Measurements from ENCODE around the gene ACTL6B. TPM values are rescaled to one million over a fixed set of nuclear protein-coding genes. Genes with fewer than 3 reads are reported as not detected.

ACTL6B gene
- total and polyA plus RNA-seq, 2 of the 8 experiments (the other 6 are each of a cell fraction or from before 2014, with no cell fraction given): 2.1 to 4.5 TPM

Other genes with a start within 250 kb of the ACTL6B start
- gene ZCWPW1, start 227.7 kb downstream of the ACTL6B start, total RNA-seq (2021; fragmentation: NEBNext Ultra II Directional; extraction: Animal tissue kit (Norgen Biotek cat#: 25700)): 1.4 and 2.7 TPM in 2 replicates
- gene ZCWPW1, start 227.7 kb downstream of the ACTL6B start, polyA plus RNA-seq (2011; rRNA removed): 0.51 and 0.75 TPM in 2 replicates
- gene MEPCE, start 226.6 kb downstream of the ACTL6B start, total RNA-seq (2021; fragmentation: NEBNext Ultra II Directional; extraction: Animal tissue kit (Norgen Biotek cat#: 25700)): 48.8 and 51.2 TPM in 2 replicates
- 22.8 and 25.8 TPM in 2 replicates for gene MEPCE, start 226.6 kb downstream of the ACTL6B start, polyA plus RNA-seq (2011; rRNA removed)
- 53.8 and 58.2 TPM in 2 replicates for gene PPP1R35, start 220.0 kb downstream of the ACTL6B start, total RNA-seq (2021; fragmentation: NEBNext Ultra II Directional; extraction: Animal tissue kit (Norgen Biotek cat#: 25700))
- 52.3 and 78.4 TPM in 2 replicates for gene PPP1R35, start 220.0 kb downstream of the ACTL6B start, polyA plus RNA-seq (2011; rRNA removed)
- gene SPACDR, start 192.2 kb downstream of the ACTL6B start, total RNA-seq (2021; fragmentation: NEBNext Ultra II Directional; extraction: Animal tissue kit (Norgen Biotek cat#: 25700)): 0.33 TPM in 1 of 2 replicates, not detected in the other
- gene SPACDR, start 192.2 kb downstream of the ACTL6B start, polyA plus RNA-seq (2011; rRNA removed): 0.26 and 0.31 TPM in 2 replicates
- gene TSC22D4, start 177.2 kb downstream of the ACTL6B start, total RNA-seq (2021; fragmentation: NEBNext Ultra II Directional; extraction: Animal tissue kit (Norgen Biotek cat#: 25700)): 20.3 and 24.1 TPM in 2 replicates
- gene TSC22D4, start 177.2 kb downstream of the ACTL6B start, polyA plus RNA-seq (2011; rRNA removed): 13.2 and 22.4 TPM in 2 replicates
- gene NYAP1, start 172.5 kb downstream of the ACTL6B start, total RNA-seq (2021; fragmentation: NEBNext Ultra II Directional; extraction: Animal tissue kit (Norgen Biotek cat#: 25700)): 4.5 and 4.6 TPM in 2 replicates
- gene NYAP1, start 172.5 kb downstream of the ACTL6B start, polyA plus RNA-seq (2011; rRNA removed): 1.9 and 5.0 TPM in 2 replicates
- 7.6 TPM in 2 replicates for gene AGFG2, start 117.2 kb downstream of the ACTL6B start, total RNA-seq (2021; fragmentation: NEBNext Ultra II Directional; extraction: Animal tissue kit (Norgen Biotek cat#: 25700))
- gene AGFG2, start 117.2 kb downstream of the ACTL6B start, polyA plus RNA-seq (2011; rRNA removed): 11.2 and 15.9 TPM in 2 replicates
- 5.4 and 5.8 TPM in 2 replicates for gene SAP25, start 82.5 kb downstream of the ACTL6B start, total RNA-seq (2021; fragmentation: NEBNext Ultra II Directional; extraction: Animal tissue kit (Norgen Biotek cat#: 25700))
- gene SAP25, start 82.5 kb downstream of the ACTL6B start, polyA plus RNA-seq (2011; rRNA removed): 3.6 and 8.2 TPM in 2 replicates
- gene LRCH4, start 70.3 kb downstream of the ACTL6B start, total RNA-seq (2021; fragmentation: NEBNext Ultra II Directional; extraction: Animal tissue kit (Norgen Biotek cat#: 25700)): 34.5 and 36.6 TPM in 2 replicates
- 15.5 and 36.5 TPM in 2 replicates for gene LRCH4, start 70.3 kb downstream of the ACTL6B start, polyA plus RNA-seq (2011; rRNA removed)
- 0.35 and 0.59 TPM in 2 replicates for gene FBXO24, start 70.1 kb downstream of the ACTL6B start, total RNA-seq (2021; fragmentation: NEBNext Ultra II Directional; extraction: Animal tissue kit (Norgen Biotek cat#: 25700))
- 0.57 and 0.83 TPM in 2 replicates for gene FBXO24, start 70.1 kb downstream of the ACTL6B start, polyA plus RNA-seq (2011; rRNA removed)
- 69.2 and 70.6 TPM in 2 replicates for gene PCOLCE, start 54.1 kb downstream of the ACTL6B start, total RNA-seq (2021; fragmentation: NEBNext Ultra II Directional; extraction: Animal tissue kit (Norgen Biotek cat#: 25700))
- 21.5 and 46.6 TPM in 2 replicates for gene PCOLCE, start 54.1 kb downstream of the ACTL6B start, polyA plus RNA-seq (2011; rRNA removed)
- 19.3 and 20.7 TPM in 2 replicates for gene MOSPD3, start 43.9 kb downstream of the ACTL6B start, total RNA-seq (2021; fragmentation: NEBNext Ultra II Directional; extraction: Animal tissue kit (Norgen Biotek cat#: 25700))
- gene MOSPD3, start 43.9 kb downstream of the ACTL6B start, polyA plus RNA-seq (2011; rRNA removed): 21.4 and 45.7 TPM in 2 replicates
- 4.9 and 5.7 TPM in 2 replicates for gene TFR2, start 14.9 kb downstream of the ACTL6B start, total RNA-seq (2021; fragmentation: NEBNext Ultra II Directional; extraction: Animal tissue kit (Norgen Biotek cat#: 25700))
- gene TFR2, start 14.9 kb downstream of the ACTL6B start, polyA plus RNA-seq (2011; rRNA removed): 4.6 and 6.0 TPM in 2 replicates
- gene GNB2, start 17.3 kb upstream of the ACTL6B start, total RNA-seq (2021; fragmentation: NEBNext Ultra II Directional; extraction: Animal tissue kit (Norgen Biotek cat#: 25700)): 157 and 160 TPM in 2 replicates
- 260 and 351 TPM in 2 replicates for gene GNB2, start 17.3 kb upstream of the ACTL6B start, polyA plus RNA-seq (2011; rRNA removed)
- gene GIGYF1, start 37.8 kb upstream of the ACTL6B start, total RNA-seq (2021; fragmentation: NEBNext Ultra II Directional; extraction: Animal tissue kit (Norgen Biotek cat#: 25700)): 95.0 and 99.3 TPM in 2 replicates
- gene GIGYF1, start 37.8 kb upstream of the ACTL6B start, polyA plus RNA-seq (2011; rRNA removed): 24.1 and 44.8 TPM in 2 replicates
- gene POP7, start 49.7 kb upstream of the ACTL6B start, total RNA-seq (2021; fragmentation: NEBNext Ultra II Directional; extraction: Animal tissue kit (Norgen Biotek cat#: 25700)): 92.5 and 96.7 TPM in 2 replicates
- gene POP7, start 49.7 kb upstream of the ACTL6B start, polyA plus RNA-seq (2011; rRNA removed): 135 and 205 TPM in 2 replicates
- 0.48 and 0.95 TPM in 2 replicates for gene EPO, start 64.0 kb upstream of the ACTL6B start, total RNA-seq (2021; fragmentation: NEBNext Ultra II Directional; extraction: Animal tissue kit (Norgen Biotek cat#: 25700))
- 0.42 and 0.67 TPM in 2 replicates for gene EPO, start 64.0 kb upstream of the ACTL6B start, polyA plus RNA-seq (2011; rRNA removed)
- gene ZAN, start 77.1 kb upstream of the ACTL6B start, total RNA-seq (2021; fragmentation: NEBNext Ultra II Directional; extraction: Animal tissue kit (Norgen Biotek cat#: 25700)): 0.04 TPM in 1 of 2 replicates, not detected in the other
- gene ZAN, start 77.1 kb upstream of the ACTL6B start, polyA plus RNA-seq (2011; rRNA removed): 0.02 and 0.05 TPM in 2 replicates
- gene EPHB4, start 171.1 kb upstream of the ACTL6B start, total RNA-seq (2021; fragmentation: NEBNext Ultra II Directional; extraction: Animal tissue kit (Norgen Biotek cat#: 25700)): 113 and 122 TPM in 2 replicates
- gene EPHB4, start 171.1 kb upstream of the ACTL6B start, polyA plus RNA-seq (2011; rRNA removed): 85.0 and 141 TPM in 2 replicates
- gene SLC12A9, start 196.3 kb upstream of the ACTL6B start, total RNA-seq (2021; fragmentation: NEBNext Ultra II Directional; extraction: Animal tissue kit (Norgen Biotek cat#: 25700)): 40.1 and 40.7 TPM in 2 replicates
- gene SLC12A9, start 196.3 kb upstream of the ACTL6B start, polyA plus RNA-seq (2011; rRNA removed): 31.4 and 54.0 TPM in 2 replicates
- 103 and 109 TPM in 2 replicates for gene TRIP6, start 210.9 kb upstream of the ACTL6B start, total RNA-seq (2021; fragmentation: NEBNext Ultra II Directional; extraction: Animal tissue kit (Norgen Biotek cat#: 25700))
- gene TRIP6, start 210.9 kb upstream of the ACTL6B start, polyA plus RNA-seq (2011; rRNA removed): 88.4 and 112 TPM in 2 replicates
- 237 and 239 TPM in 2 replicates for gene SRRT, start 218.7 kb upstream of the ACTL6B start, total RNA-seq (2021; fragmentation: NEBNext Ultra II Directional; extraction: Animal tissue kit (Norgen Biotek cat#: 25700))
- gene SRRT, start 218.7 kb upstream of the ACTL6B start, polyA plus RNA-seq (2011; rRNA removed): 66.7 and 103 TPM in 2 replicates
- 4.3 and 4.8 TPM in 2 replicates for gene UFSP1, start 233.3 kb upstream of the ACTL6B start, total RNA-seq (2021; fragmentation: NEBNext Ultra II Directional; extraction: Animal tissue kit (Norgen Biotek cat#: 25700))
- 1.6 and 2.1 TPM in 2 replicates for gene UFSP1, start 233.3 kb upstream of the ACTL6B start, polyA plus RNA-seq (2011; rRNA removed)
- 4.3 and 4.8 TPM in 2 replicates for gene ACHE, start 239.4 kb upstream of the ACTL6B start, total RNA-seq (2021; fragmentation: NEBNext Ultra II Directional; extraction: Animal tissue kit (Norgen Biotek cat#: 25700))
- 1.4 and 2.8 TPM in 2 replicates for gene ACHE, start 239.4 kb upstream of the ACTL6B start, polyA plus RNA-seq (2011; rRNA removed)

All from H1 (cell line).